SK-N-SH treated with all-trans-retinoic acid at 6 μM for 48 hours (cell line): Measurements from ENCODE around the gene CCDC154.

Experiments
- ATAC-seq: fragments of 200-7000 bp; cut with Tn5 transposase; 3 replicates; pipeline ENCODE4 v1.9.1; 2020; ENCODE audit warnings: mild to moderate bottlenecking, moderate library complexity
- ARNTL ChIP-seq: fragments of 450-650 bp; formaldehyde crosslinking; IDR thresholded peaks from 2 replicates; pipeline ENCODE4 v1.5.0; 2020; ENCODE audit warnings: low read depth, mild to moderate bottlenecking, moderate library complexity, borderline replicate concordance
- BACH2 ChIP-seq: fragments of 250-450 bp; sonication (Bioruptor Pico); IDR thresholded peaks from 2 replicates; pipeline ENCODE4 v1.9.0; 2021; ENCODE audit warnings: mild to moderate bottlenecking, borderline replicate concordance
- CREB5 ChIP-seq: fragments of 250-450 bp; sonication (Bioruptor Pico); IDR thresholded peaks from 2 replicates; pipeline ENCODE4 v1.5.1; 2020; ENCODE audit warnings: low read depth, mild to moderate bottlenecking, moderate library complexity
- CSDC2 ChIP-seq: fragments of 250-450 bp; sonication (Bioruptor Pico); IDR thresholded peaks from 2 replicates; pipeline ENCODE4 v1.5.0; 2020; ENCODE audit warnings: mild to moderate bottlenecking, moderate library complexity
- CSRNP3 ChIP-seq: fragments of 250-450 bp; sonication (Bioruptor Pico); IDR thresholded peaks from 2 replicates; pipeline ENCODE4 v1.5.1; 2021; ENCODE audit warnings: mild to moderate bottlenecking, moderate library complexity
- ESRRG ChIP-seq: fragments of 250-450 bp; sonication (Bioruptor Pico); IDR thresholded peaks from 2 replicates; pipeline ENCODE4 v1.6.1; 2021; ENCODE audit warnings: mild to moderate bottlenecking
- GLIS3 ChIP-seq: fragments of 250-450 bp; sonication (Bioruptor Pico); IDR thresholded peaks from 2 replicates; pipeline ENCODE4 v1.5.0; 2020; ENCODE audit warnings: mild to moderate bottlenecking, moderate library complexity
- ISL1 ChIP-seq: fragments of 250-450 bp; sonication (Bioruptor Pico); IDR thresholded peaks from 2 replicates; pipeline ENCODE4 v2.1.2; 2022; ENCODE audit warnings: mild to moderate bottlenecking, moderate library complexity
- OSR1 ChIP-seq: fragments of 250-450 bp; sonication (Bioruptor Pico); IDR thresholded peaks from 2 replicates; pipeline ENCODE4 v1.8.0; 2022; ENCODE audit warnings: moderate library complexity, mild to moderate bottlenecking, inconsistent platforms
- PATZ1 ChIP-seq: fragments of 250-450 bp; sonication (Bioruptor Pico); IDR thresholded peaks from 2 replicates; pipeline ENCODE4 v1.8.0; 2020; ENCODE audit warnings: mild to moderate bottlenecking, moderate library complexity, borderline replicate concordance
- POU6F1 ChIP-seq: fragments of 250-450 bp; sonication (Bioruptor Pico); IDR thresholded peaks from 2 replicates; pipeline ENCODE4 v1.8.0; 2021; ENCODE audit warnings: low read depth, mild to moderate bottlenecking, moderate library complexity, borderline replicate concordance
- RARB ChIP-seq: fragments of 250-450 bp; sonication (Bioruptor Pico); IDR thresholded peaks from 2 replicates; pipeline ENCODE4 v1.8.0; 2021; ENCODE audit warnings: mild to moderate bottlenecking, moderate library complexity
- SNAI2 ChIP-seq: fragments of 250-450 bp; sonication (Bioruptor Pico); IDR thresholded peaks from 2 replicates; pipeline ENCODE4 v1.5.0; 2020; ENCODE audit warnings: mild to moderate bottlenecking, moderate library complexity
- TOX ChIP-seq: fragments of 250-450 bp; sonication (Bioruptor Pico); IDR thresholded peaks from 2 replicates; pipeline ENCODE4 v1.8.0; 2021; ENCODE audit warnings: mild to moderate bottlenecking, moderate library complexity, borderline replicate concordance
- TSHZ2 ChIP-seq: fragments of 250-450 bp; sonication (Bioruptor Pico); IDR thresholded peaks from 2 replicates; pipeline ENCODE4 v1.5.0; 2020; ENCODE audit warnings: mild to moderate bottlenecking, moderate library complexity
- ZC3H10 ChIP-seq: fragments of 250-450 bp; sonication (Bioruptor Pico); IDR thresholded peaks from 2 replicates; pipeline ENCODE4 v1.5.1; 2021; ENCODE audit warnings: mild to moderate bottlenecking, moderate library complexity
- ZFP3 ChIP-seq: fragments of 250-450 bp; sonication (Bioruptor Pico); IDR thresholded peaks from 2 replicates; pipeline ENCODE4 v1.5.0; 2020; ENCODE audit warnings: mild to moderate bottlenecking, moderate library complexity
- ZFP30 ChIP-seq: fragments of 450-650 bp; formaldehyde crosslinking; IDR thresholded peaks from 2 replicates; pipeline ENCODE4 v1.5.0; 2022; ENCODE audit warnings: mild to moderate bottlenecking, moderate library complexity
- ZNF565 ChIP-seq: fragments of 450-650 bp; formaldehyde crosslinking; conservative IDR thresholded peaks from 2 replicates; pipeline ENCODE4 v1.5.0; 2020; ENCODE audit warnings: low read depth, mild to moderate bottlenecking, moderate library complexity

Gene CCDC154

GRCh38 chr16:1389762-1390161, 54.6 kb downstream of the CCDC154 start:
- TF ChIP-seq ZC3H10 (no peak), TOX (CRISPR knock-in tag) (no peak), ZFP30 (CRISPR knock-in tag) (no peak), POU6F1 (CRISPR knock-in tag) (no peak), BACH2 (no peak), ZFP3 (CRISPR knock-in tag) (no peak), ESRRG (CRISPR knock-in tag) (no peak), CREB5 (CRISPR knock-in tag) (no peak), RARB (CRISPR knock-in tag) (no peak), OSR1 (no peak), CSRNP3 (no peak), SNAI2 (CRISPR knock-in tag) (no peak)
- TF ChIP-seq, all 23 proteins: peak for 0
- no peak for ATAC-seq

- ATAC-seq = no peak
- TF ChIP-seq PATZ1 (CRISPR knock-in tag) (no peak), ISL1 (CRISPR knock-in tag) (no peak), ZFP30 (CRISPR knock-in tag) (no peak), CREB5 (CRISPR knock-in tag) (no peak), CSRNP3 (no peak), OSR1 (no peak), TOX (CRISPR knock-in tag) (no peak)
Measured at GRCh38 chr16:1387331-1387730, 57.0 kb downstream of the CCDC154 start.

GRCh38 chr16:1385232-1385631, 59.1 kb downstream of the CCDC154 start:
- ATAC-seq = no peak
- no peak for TF ChIP-seq RARB (CRISPR knock-in tag)
- no peak for TF ChIP-seq ZFP3 (CRISPR knock-in tag)
- TF ChIP-seq ESRRG (CRISPR knock-in tag) = no peak
- no peak for TF ChIP-seq ZNF565 (CRISPR knock-in tag)
- TF ChIP-seq OSR1 = no peak
- no peak for TF ChIP-seq CSDC2
- TF ChIP-seq ARNTL (CRISPR knock-in tag) = no peak
- no peak for TF ChIP-seq TSHZ2 (CRISPR knock-in tag)
- no peak for TF ChIP-seq GLIS3 (CRISPR knock-in tag)
- no peak for TF ChIP-seq ZFP30 (CRISPR knock-in tag)
- no peak for TF ChIP-seq PATZ1 (CRISPR knock-in tag)
- TF ChIP-seq TOX (CRISPR knock-in tag) = no peak
- no peak for TF ChIP-seq CSRNP3
- TF ChIP-seq CREB5 (CRISPR knock-in tag) = no peak
